NCI-H82 treated with DMSO at 0.1 percent for 48 hours (cell line): Measurements from ENCODE around the gene STK32C.
"Not testable (repeated sequence)": the region's sequence is repeated elsewhere in the genome, so short reads cannot be mapped to it uniquely, and the experiment has no call there.

Source experiments
- DNase-seq: peaks from one replicate; lab custom pipeline; 2025; ENCODE audit not compliant: unreplicated experiment; lab: John Stamatoyannopoulos, UW

STK32C gene

DNA sequence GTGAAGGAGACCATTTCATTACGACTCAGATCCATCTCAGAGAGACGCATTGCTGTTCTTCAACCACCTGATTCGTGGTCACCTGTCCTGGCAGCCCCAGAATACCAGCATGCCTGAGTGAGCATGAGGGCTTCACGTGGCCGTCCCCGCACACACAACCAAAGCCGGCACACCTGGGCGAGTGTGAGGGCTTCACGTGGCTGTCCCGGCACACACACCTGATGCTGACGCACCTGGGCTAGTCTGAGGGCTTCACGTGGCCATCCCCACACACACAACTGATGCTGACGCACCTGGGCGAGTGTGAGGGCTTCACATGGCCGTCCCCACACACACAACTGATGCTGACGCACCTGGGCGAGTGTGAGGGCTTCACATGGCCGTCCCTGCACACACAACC lies 86.8 kb downstream of the STK32C start:
- DNase-seq: not testable (repeated sequence)

DNA sequence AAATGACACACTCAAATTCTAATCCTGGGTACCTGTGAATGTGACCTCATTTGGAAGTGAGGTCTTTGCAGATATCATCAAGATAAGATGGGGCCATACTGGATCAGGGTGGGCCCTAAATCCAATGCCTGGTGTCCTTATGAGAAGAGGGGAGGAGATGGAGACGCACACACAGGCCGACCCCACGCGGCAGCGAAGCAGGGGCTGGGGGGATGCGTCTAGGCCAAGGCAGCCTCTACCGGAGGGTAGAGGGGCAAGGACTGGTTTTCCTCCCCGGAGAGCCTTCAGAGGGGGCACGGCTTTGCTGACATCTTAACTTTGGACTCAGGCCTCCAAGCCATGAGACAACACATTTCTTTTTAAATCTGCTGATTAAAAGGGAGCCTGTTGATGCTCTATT lies 87.7 kb downstream of the STK32C start:
- no peak for DNase-seq

DNA sequence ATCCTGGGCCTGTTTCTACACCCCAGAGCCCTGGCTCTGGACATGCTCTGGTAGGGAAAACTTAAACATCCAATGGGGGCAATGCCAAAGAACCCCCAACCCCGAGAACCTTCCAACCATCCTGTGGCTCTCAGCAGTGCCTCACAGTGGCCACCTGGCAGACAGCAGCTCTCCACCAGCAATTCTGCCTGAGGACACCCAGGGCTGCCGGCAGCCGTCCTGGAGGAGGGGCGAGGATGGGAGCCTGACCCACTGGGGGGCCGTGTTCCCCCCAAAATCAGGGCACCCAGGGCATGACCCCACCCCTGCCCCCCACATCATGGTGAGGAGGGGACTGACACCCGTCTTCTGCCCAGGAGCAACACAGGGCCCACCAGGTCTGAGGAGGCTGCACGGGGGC lies 88.3 kb downstream of the STK32C start:
- no peak for DNase-seq

DNA sequence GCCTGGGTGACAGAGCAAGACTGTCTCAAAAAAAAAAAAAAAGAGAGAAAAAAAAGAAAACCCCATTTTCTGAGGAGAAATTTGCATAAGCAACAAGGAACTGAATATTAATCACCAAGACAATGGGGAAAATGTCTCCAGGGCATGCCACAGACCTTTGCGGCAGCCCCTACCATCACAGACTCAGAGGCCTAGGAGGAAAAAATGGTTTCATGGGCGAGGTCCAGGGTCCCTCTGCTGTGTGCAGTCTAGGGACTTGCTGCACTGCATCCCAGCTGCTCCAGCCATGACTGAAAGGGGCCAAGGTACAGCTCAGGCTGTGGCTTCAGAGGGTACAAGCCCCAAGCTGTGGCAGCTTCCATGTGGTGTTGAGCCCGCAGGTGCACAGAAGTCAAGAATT lies 91.3 kb downstream of the STK32C start:
- DNase-seq: not testable (repeated sequence)

DNA sequence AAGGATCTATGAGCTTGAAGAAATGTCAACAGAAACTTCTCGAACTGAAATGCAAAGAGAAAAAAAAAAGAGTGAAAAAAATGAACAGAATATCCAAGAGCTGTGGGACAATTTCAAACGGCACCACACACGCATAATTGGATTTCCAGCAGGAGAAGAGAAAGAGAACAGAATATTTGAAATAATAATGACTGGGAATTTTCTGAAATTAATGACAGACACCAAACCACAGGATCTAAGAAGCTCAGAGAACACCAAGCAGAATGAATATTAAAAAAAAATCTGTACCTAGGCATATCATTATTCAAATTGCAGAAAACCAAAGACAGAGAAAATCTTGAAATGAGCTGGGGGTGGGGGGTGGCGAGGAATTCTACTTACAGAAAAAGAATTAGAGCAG lies 93.8 kb downstream of the STK32C start:
- DNase-seq: no peak

DNA sequence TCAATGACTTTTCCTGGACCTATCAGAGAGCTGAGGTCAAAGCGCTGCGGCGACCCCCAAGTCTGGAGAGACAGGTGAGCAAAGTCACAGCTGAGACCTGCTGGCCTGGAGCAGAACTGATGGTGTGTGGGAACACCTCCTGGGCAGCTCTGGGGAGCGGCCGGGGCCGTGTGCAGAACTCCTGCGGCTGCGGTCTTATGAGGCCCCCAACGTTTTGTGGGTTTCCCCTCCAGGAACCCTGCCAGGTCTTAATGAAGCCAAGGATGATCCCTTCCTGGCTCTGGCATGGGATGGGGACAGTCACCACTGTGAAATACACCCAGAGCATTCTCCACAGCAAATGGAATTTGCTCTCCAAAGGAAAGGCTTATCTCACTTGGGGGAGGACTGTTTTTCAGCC lies 94.9 kb downstream of the STK32C start:
- no peak for DNase-seq

DNA sequence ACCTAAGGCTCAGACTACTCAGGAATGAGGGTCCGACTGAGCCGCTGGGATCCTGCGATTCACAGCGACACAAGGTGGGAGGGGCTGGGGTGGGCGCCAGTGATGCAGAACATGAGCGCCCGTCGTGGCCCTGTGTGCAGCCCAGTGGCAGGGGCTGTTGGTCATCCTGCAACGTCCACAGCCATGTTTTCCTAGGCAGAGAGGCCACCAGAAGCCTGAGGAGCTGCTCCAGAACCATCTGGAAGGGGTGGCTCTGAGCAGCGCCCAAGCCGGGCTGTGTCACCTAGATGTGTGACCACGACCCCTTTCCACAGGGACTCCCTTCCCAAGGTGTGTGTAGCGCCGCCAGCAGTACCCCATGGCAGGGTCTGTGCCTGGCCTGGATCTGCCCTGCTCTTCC lies 96.5 kb downstream of the STK32C start:
- DNase-seq: no peak

DNA sequence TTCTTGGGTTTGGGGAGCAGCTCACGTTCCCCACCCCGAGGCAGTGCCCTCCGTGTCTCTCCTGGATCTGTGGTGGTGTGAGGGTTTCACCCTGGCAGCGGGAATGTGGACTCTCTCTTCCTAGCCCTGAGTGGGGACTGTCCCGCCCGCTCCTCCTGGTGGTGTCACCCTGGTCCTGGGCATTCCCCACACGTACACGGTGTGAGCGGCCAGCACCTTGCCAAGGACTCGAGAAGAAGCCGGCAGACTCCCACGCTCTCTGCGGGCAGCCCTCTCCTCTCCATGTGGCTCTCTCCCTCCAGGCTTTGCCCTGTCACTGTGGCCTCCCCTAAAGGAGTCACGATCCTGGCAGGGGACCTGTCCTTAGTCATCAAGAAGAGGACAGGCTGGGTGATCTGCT lies 97.0 kb downstream of the STK32C start:
- DNase-seq: no peak

DNA sequence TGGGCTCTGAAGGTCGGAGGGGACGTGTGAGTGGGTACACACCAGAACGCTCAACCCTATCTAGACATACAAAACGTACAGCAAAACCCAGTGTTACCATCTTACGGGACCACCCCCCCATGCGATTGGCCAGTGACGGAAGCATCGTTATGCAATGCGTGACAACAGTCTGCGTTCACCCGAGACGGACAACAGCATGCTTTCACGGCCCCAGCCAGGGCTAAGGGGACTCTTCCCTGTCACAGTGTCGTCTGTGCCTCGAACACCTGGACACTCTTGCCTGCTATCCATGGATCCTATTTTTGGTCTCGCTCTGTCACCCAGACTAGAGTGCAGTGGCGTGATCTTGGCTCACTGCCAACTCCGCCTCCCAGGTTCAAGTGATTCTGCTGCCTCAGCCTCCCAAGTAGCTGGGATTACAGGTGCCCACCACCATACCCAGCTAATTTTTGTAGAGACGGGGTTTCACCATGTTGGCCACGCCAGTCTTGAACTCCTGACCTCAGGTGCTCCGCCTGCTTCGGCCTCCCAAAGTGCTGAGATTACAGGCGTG lies 97.7 kb downstream of the STK32C start:
- DNase-seq: no peak

DNA sequence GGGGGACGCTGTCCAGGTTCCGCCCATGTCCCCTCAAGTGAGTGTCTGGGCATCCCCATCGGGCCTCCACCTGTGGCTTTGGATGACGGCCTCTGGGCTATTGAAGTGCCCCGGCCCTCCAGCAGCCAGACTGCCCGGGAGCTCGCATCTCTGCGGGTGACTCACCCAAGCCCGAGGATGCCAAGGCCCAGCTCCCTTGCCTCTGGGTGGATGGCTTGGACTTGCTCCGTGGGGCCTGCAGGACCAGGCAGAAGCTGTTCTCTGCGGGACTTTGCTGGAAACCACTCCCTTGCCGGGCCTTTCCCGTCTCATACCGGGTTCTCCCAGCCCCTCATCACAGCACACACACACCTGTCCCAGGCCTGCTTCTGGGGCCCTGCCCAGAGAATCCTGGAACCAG lies 98.6 kb downstream of the STK32C start:
- no peak for DNase-seq

DNA sequence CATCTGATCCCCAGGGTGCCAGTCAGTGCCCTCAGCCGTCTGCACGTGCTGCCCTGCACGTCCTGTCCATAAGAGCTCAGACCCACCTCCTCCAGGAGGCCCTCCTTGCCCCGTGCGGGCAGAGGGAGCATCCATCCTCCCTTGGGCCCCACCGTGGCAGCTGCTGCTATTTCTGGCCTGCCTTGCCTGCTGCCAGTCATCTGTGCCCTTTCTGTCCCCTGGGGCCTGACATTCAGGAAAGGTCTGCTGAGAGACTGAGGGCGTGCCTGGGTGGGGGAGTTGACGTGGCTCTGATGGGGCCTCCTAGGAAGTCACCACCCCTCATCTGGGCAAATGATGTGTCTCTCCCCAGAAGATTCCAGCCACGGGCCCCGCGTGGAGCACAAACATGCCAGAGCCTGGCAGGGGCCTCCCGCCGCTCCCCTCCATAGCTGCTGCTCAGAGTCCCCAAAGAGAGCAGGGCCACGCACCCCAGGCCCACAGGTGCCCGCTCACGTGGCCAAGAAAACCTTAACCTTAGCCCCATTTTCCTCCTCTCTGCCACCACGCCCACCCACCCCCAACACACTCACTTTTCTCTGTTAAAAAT lies 99.2 kb downstream of the STK32C start:
- no peak for DNase-seq

DNA sequence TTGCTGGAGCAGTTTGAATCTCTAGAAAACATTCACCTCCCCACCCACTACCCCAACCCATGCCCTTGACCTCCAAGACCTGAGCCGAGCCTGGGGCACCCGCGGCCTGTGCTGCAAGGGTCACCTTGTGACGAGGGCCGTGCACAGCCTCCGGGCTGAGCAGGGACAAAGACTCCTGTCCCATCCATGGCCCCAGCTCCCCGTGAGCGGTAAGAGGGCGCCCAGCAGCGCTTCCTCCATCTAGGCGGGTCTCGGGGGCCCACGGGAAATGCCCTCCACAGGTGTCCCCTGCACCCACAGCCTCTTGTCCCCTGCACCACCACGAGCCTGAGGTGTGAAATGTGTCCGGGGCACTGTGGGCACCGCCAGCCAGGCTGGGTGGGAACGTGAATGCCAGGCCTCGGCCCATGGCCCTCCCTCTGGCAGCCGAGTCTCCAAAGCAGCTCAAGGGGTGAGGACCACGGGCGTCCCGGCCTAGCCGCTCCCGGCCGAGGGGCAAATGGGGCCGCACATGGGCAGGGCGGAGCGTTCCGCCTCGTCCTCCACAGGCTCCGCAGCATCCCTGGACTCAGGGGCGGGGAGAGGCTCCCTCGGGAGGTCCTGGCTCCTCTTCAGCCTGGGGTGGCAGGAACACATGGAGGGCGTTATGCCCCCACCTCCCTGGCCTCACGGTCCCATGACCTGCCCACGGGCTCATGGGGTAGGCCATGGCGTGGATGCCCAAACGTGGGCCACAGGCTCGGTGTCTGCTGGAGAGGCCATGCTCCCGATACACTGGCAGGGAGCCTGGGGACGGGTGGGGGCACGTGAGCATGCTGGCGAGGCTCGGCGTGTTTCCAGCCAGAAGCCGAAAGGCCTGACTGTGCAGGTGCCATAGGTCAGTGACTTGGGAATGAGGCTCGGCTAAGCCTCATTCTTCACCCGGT lies 100.0 kb downstream of the STK32C start:
- no peak for DNase-seq

DNA sequence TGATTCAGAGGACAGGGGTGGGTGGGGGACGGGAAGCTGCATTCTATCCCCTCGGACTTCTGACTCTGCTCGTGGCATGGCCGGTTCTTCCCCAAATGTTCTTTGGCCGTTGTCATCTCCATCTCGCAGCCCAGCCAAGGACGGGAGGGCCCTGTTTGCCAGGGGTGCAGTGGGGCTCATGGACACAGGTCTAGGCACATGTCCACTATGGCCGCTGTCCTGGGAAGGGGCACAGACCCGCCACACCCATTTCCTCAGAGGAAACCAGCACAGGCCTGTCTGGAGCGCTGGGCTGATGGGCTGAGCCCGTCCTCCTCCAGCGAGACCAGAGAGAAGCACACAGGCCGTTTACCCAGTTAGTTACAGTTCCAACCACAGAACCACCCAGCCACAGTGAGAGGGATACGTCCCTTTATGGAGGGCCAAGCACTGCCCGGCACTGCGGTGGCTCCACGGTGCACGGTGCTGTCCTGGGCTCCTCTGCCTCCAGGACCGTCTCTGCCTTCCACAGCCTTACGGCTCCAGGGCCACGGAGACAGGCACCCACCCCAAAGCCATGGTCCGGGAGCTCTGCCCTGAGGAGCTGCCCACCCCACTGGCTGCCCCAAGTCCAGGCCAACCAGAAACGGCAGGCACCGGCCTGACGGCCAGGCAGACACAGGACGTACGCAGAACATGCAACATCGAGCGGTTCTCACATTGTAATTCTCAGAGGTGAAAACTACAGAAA lies 100.8 kb downstream of the STK32C start:
- DNase-seq: no peak

DNA sequence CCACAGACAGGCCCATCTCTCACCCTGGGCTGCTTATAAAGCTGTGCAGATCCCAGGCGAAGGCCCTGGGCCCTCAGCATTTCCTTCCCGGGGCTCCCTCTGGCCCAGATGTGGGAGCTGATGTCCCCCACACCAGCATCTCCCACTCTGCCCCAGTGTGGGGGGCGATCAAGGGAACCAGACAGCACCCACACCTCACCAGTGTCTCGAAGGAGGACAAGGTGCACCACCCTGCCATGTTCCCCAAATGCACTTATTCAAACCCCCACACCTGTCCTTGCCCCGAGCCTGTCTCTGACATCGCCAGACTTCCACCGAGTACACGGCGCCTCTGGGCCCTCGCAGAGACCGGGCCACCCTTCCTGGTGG lies 101.4 kb downstream of the STK32C start:
- DNase-seq: no peak

DNA sequence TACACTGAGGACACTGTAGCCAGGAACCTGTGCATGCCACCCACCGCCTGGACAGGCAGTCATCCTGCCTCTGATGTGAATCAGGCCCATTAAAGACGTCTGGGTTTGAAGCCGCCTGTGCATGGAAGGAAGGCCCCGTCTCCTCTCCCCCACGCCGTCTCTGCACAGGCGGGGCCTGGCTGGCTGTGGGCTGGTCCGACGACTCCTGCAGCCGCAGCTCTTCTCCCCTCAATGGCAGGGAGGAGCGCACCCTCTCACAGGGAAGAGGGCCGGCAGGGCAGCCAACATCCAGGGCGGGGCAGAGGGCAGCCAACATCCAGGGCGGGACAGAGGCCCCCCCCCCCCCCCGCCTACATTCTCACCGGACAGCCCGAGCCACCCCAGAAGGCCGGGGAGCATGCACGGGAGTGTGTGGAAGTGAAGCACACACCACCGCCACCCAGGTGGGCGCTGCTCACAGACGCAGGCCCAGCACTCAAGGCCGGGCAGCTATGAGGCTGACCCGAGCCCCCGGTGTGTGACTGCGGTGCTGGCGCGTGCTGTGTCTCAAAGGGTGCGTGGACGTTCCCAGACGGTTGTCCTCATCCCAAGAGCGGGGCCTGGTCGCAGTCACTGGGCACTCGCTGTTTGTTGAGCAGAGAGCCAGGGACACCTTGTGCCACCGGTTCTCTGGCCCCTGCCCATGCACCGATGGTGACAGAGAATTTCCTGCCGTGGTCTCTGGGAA lies 101.9 kb downstream of the STK32C start:
- DNase-seq: no peak

DNA sequence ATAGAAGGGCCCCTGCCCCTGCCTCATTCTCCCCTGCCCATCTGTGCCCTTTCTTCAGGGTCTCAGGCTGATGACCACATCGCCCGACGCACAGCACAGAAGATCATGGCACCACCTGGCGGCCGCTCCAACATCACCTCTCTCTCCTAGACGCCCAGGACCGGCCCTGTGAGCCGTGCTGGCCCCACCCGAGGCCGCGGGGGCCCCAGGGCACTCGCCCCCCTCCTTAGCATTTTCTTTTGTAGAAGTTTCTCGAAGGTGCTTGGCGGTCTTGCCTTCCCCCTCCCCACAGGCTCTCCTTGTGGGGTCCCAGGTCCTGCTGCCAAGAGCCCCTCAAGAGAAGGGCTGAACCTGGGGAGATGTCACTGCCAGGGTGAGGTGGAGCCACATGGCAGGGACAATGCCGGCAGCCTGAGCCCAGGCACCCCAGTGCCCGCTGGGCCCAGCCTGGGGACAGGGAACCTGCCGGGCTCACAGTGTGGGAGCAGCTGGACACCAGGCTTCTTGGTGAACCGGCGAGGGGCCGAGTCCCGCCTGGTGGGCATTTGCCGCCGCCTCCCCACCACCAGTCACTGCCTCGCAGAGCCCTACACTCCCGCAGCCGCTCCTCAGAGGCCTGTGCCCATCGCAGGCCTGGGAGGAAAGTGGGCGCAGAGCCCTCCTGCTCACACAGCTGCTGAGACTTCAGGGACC lies 102.8 kb downstream of the STK32C start:
- DNase-seq: no peak

DNA sequence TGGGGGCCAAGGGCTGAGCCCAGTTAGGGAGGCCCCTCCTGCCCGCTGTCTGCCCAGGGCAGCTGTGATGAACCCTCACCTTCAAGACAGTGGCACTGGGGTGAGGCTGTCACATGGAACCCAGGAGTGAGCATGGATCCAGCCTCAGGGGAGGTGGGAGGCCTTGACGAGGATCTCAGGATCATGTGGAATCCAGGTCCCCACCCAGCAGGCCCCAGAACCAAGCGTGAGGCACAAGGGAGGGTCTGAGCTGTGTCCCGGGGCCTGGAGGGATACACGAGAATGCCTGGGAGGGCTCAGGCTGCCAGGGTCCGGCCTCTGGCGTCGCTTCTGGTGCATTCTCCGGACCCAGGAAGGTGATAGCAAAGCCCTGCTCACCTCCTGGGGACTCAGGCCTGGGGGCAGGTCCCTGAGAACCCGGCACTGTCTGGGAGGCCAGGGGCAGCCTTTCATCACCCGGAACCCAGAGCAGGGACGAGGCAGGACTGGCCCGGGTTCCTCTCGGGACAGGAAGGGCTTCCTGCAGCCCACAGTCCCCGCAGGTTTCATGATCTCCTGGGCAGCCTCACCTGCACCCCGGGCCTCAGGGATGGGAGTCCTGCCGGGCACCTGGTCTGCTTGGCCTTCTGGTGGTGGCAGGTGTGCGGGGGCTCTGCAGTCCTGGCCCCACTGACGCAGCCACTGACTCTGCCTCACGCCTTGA lies 103.5 kb downstream of the STK32C start:
- DNase-seq: no peak

DNA sequence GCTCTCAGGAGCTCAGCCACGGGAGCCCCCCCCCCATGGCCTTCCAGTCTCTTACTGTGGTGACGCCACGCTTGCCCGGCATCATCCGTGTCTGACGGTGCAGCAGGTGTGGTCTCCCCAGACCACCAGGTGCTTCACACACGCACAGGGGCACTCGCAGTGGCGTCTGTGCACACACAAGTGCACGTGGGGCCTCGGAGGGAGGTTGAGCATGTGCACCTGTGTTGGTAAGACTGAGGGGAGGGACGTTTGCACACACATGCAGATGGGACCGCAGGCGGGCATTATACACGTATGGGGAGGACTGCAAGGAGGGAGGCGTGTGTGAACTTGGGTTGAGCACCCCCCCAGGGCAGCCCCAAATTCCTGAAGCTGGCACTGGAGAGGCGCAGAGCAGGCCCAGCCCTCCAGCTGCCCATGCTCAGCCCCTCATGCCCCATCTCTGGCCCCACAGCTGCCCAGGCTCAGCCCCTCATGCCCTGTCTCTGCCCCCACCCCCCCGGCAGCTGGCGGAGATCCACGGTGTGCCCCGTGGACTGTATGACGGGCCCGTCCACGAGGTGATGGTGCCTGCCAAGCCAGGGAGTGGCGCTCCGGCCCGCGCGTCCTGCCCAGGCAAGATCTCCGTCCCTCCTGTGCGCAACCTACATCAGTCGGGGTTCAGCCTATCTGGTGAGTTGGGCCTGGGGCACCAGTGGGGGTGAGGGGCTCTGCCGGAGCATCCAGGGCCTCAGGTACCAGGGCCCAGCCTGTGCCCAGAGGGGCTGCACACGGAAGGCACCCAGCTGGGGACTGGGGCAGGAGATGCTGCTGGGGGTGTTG lies 104.3 kb downstream of the STK32C start:
- no peak for DNase-seq
